H1 (cell line): ENCODE data around the gene TMEM156. TPM values are rescaled to one million over a fixed set of nuclear protein-coding genes. Genes with fewer than 3 reads are reported as not detected.

Experiments used
- CTCF ChIA-PET: fragments of 300-600 bp; sonication (Branson Sonifier 250); formaldehyde crosslinking; loops from one replicate; lab custom pipeline; 2021; ENCODE audit not compliant: partially characterized antibody; lab: Charles Lee
- POLR2A ChIA-PET: fragments of 300-600 bp; sonication (Branson Sonifier 250); formaldehyde crosslinking; loops from one replicate; lab custom pipeline; 2021; ENCODE audit warnings: inconsistent platforms; ENCODE audit not compliant: partially characterized antibody; lab: Charles Lee
- DNase-seq, 2 experiments: peaks; one replicate each; pipeline versions ENCODE4 v3.0.0 to v3.0.0-alpha.2; 2010 to 2022; ENCODE audit warnings: low spot score in 2 of 2, low read depth in 1 of 2, mixed read lengths in 1 of 2
- FAIRE-seq: peaks from 2 replicates; lab custom pipeline; 2011; peaks lifted over from hg19 to GRCh38; lab: Jason Lieb, UNC
- H2AFZ ChIP-seq: 2 replicates; pipeline ENCODE4 v1.8.1; 2012; ENCODE audit warnings: low read length, inconsistent platforms
- H2AK5ac ChIP-seq: 2 replicates; pipeline ENCODE4 v1.6.1; 2013; ENCODE audit warnings: low read depth, low read length
- H2BK120ac ChIP-seq: replicated peaks from 2 replicates; pipeline ENCODE3; 2013; ENCODE audit warnings: low read depth, low read length, inconsistent platforms
- H2BK12ac ChIP-seq: 2 replicates; pipeline ENCODE4 v1.6.1; 2013; ENCODE audit warnings: low read depth, low read length
- H2BK15ac ChIP-seq: 2 replicates; pipeline ENCODE4 v1.6.1; 2013; ENCODE audit warnings: low read length
- H2BK20ac ChIP-seq: 2 replicates; pipeline ENCODE4 v1.6.1; 2013; ENCODE audit warnings: low read length
- H2BK5ac ChIP-seq: 2 replicates; pipeline ENCODE4 v1.6.1; 2013; ENCODE audit warnings: low read depth, low read length
- H3K14ac ChIP-seq: 2 replicates; pipeline ENCODE4 v1.6.1; 2013; ENCODE audit warnings: inconsistent platforms; ENCODE audit not compliant: insufficient read length
- H3K18ac ChIP-seq: 2 replicates; pipeline ENCODE4 v1.6.1; 2013; ENCODE audit warnings: low read length; ENCODE audit errors: extremely low read depth
- H3K23ac ChIP-seq: 2 replicates; pipeline ENCODE4 v1.6.1; 2013; ENCODE audit warnings: inconsistent platforms; ENCODE audit not compliant: insufficient read length
- H3K23me2 ChIP-seq: 2 replicates; pipeline ENCODE4 v1.6.1; 2013; ENCODE audit warnings: low read depth, low read length
- H3K27ac ChIP-seq: 2 replicates; pipeline ENCODE4 v1.6.1; 2011; ENCODE audit warnings: low read depth, low read length, inconsistent platforms
- H3K27me3 ChIP-seq, 4 experiments: replicated peaks in 1 of 4; 1 replicate in 1 of 4; 2 replicates in 3 of 4; pipeline versions ENCODE4 v1.6.1 to v1.8.1; 2011 to 2013; ENCODE audit warnings: low read length in 3 of 4, mild to moderate bottlenecking in 3 of 4, inconsistent platforms in 2 of 4, mixed read lengths in 2 of 4, moderate library complexity in 1 of 4; ENCODE audit not compliant: control insufficient read depth in 3 of 4, insufficient read depth in 3 of 4; ENCODE audit errors: extremely low read depth in 1 of 4
- H3K36me3 ChIP-seq, 4 experiments: 2 replicates each; pipeline versions ENCODE4 v1.6.1 to v1.8.1; 2011 to 2013; ENCODE audit warnings: mild to moderate bottlenecking in 4 of 4, low read length in 3 of 4, moderate library complexity in 2 of 4, control low read depth in 1 of 4, inconsistent platforms in 1 of 4; ENCODE audit not compliant: insufficient read depth in 4 of 4, control insufficient read depth in 2 of 4
- H3K4ac ChIP-seq: replicated peaks from 2 replicates; pipeline ENCODE3; 2013; ENCODE audit warnings: low read length, low read depth, mixed read lengths, inconsistent platforms; ENCODE audit not compliant: insufficient read length
- H3K4me1 ChIP-seq, 4 experiments: replicated peaks in 1 of 4; 1 replicate in 1 of 4; 2 replicates in 3 of 4; pipeline versions ENCODE4 v1.6.1 to v1.8.1; 2011 to 2013; ENCODE audit warnings: low read length in 3 of 4, inconsistent platforms in 2 of 4, mixed read lengths in 1 of 4; ENCODE audit not compliant: insufficient read depth in 4 of 4, control insufficient read depth in 3 of 4
- H3K4me2 ChIP-seq, 2 experiments: 2 replicates each; pipeline versions ENCODE4 v1.6.1 to v1.8.1; 2011 to 2013; ENCODE audit warnings: low read depth in 2 of 2, low read length in 2 of 2, control low read depth in 1 of 2, inconsistent platforms in 1 of 2, mild to moderate bottlenecking in 1 of 2; ENCODE audit not compliant: insufficient read depth in 1 of 2
- H3K4me3 ChIP-seq, 4 experiments: fragments of 200-600, 300-600 bp in 1 of 4; sonication (generic), shearing (Covaris generic), sonication (Bioruptor Twin) in 1 of 4; 2 replicates each; pipeline versions ENCODE4 v1.5.1 to v1.8.1; 2011 to 2016; ENCODE audit warnings: low read length in 4 of 4, low read depth in 3 of 4, control low read depth in 2 of 4, inconsistent platforms in 2 of 4, mild to moderate bottlenecking in 2 of 4, mixed read lengths in 1 of 4, moderate library complexity in 1 of 4; ENCODE audit not compliant: insufficient read depth in 2 of 4; ENCODE audit errors: extremely low read depth in 1 of 4
- H3K56ac ChIP-seq: replicated peaks from 2 replicates; pipeline ENCODE3; 2013; ENCODE audit warnings: low read depth, mild to moderate bottlenecking, mixed read lengths, low read length, inconsistent platforms; ENCODE audit not compliant: insufficient read length
- H3K79me1 ChIP-seq: 2 replicates; pipeline ENCODE4 v1.6.1; 2013; ENCODE audit warnings: low read depth, low read length, control low read depth
- H3K79me2 ChIP-seq, 2 experiments: 2 replicates each; pipeline versions ENCODE4 v1.6.1 to v1.8.1; 2012 to 2013; ENCODE audit warnings: low read length in 2 of 2, mild to moderate bottlenecking in 2 of 2, inconsistent platforms in 1 of 2; ENCODE audit not compliant: insufficient read depth in 2 of 2, control insufficient read depth in 1 of 2
- H3K9ac ChIP-seq, 4 experiments: replicated peaks in 1 of 4; 1 replicate in 1 of 4; 2 replicates in 3 of 4; pipeline versions ENCODE4 v1.6.1 to v1.8.1; 2011 to 2013; ENCODE audit warnings: low read depth in 3 of 4, low read length in 3 of 4, control low read depth in 2 of 4, mild to moderate bottlenecking in 2 of 4, moderate library complexity in 2 of 4, inconsistent platforms in 1 of 4; ENCODE audit errors: extremely low read depth in 1 of 4
- H3K9me3 ChIP-seq, 2 experiments: 2 replicates each; pipeline versions ENCODE4 v1.6.1 to v1.8.1; 2012 to 2013; ENCODE audit warnings: mild to moderate bottlenecking in 2 of 2, moderate library complexity in 2 of 2, control low read depth in 1 of 2, inconsistent platforms in 1 of 2, low read depth in 1 of 2, low read length in 1 of 2, mixed read lengths in 1 of 2; ENCODE audit not compliant: insufficient read depth in 2 of 2
- H4K20me1 ChIP-seq, 2 experiments: replicated peaks in 1 of 2; 2 replicates each; pipeline versions ENCODE3 to v1.8.1; 2011 to 2013; ENCODE audit warnings: inconsistent platforms in 2 of 2, low read length in 2 of 2, mild to moderate bottlenecking in 1 of 2; ENCODE audit not compliant: insufficient read depth in 2 of 2, control insufficient read depth in 1 of 2
- H4K5ac ChIP-seq: 2 replicates; pipeline ENCODE4 v1.6.1; 2013; ENCODE audit warnings: low read length, low read depth, mixed read lengths, inconsistent platforms; ENCODE audit not compliant: insufficient read length
- H4K8ac ChIP-seq: 2 replicates; pipeline ENCODE4 v1.8.0; 2013; ENCODE audit warnings: mild to moderate bottlenecking, moderate library complexity, low read length, inconsistent platforms; ENCODE audit not compliant: insufficient read depth; ENCODE audit errors: extremely low read depth
- H4K91ac ChIP-seq: replicated peaks from 2 replicates; pipeline ENCODE3; 2013; ENCODE audit warnings: low read length, mixed read lengths, inconsistent platforms; ENCODE audit not compliant: insufficient read length
- WGBS, 2 experiments: shearing (Covaris generic) in 1 of 2; methylation state at CpG; one replicate each; pipeline versions ENCODE4 v1.1.6 to v1.1.7; 2013 to 2015; ENCODE audit warnings: low lambda C conversion rate in 2 of 2, mixed read lengths in 2 of 2, inconsistent platforms in 1 of 2, low coverage in 1 of 2, missing lambda C conversion rate in 1 of 2; ENCODE audit not compliant: insufficient replicate concordance in 2 of 2, insufficient coverage in 1 of 2, insufficient read length in 1 of 2; ENCODE audit errors: extremely low coverage in 1 of 2, missing lambda C conversion rate in 1 of 2; 5-methylcytosine and 5-hydroxymethylcytosine counted together
- polyA plus RNA-seq, 7 experiments: library from polyadenylated mRNA; depleted of rRNA in 3 of 7; stranded (reverse) in 5 of 7; unstranded in 2 of 7; fragments of >200 nt in 5 of 7; fragments of 200-250 nt in 2 of 7; gene quantifications; 1 replicate in 5 of 7; 2 replicates in 1 of 7; 4 replicates in 1 of 7; pipeline versions ENCODE4 v1.2.1 to v1.2.3, GENCODE V29; 2011 to 2013; ENCODE audit warnings: missing spikeins in 2 of 7, mixed read lengths in 2 of 7
- total RNA-seq: library from RNA; stranded (reverse); fragmentation: NEBNext Ultra II Directional; extraction: Animal tissue kit (Norgen Biotek cat#: 25700); gene quantifications from 2 replicates; pipeline ENCODE4 v1.2.1, GENCODE V29; 2021

Gene TMEM156
- total and polyA plus RNA-seq, 2 of the 8 experiments (the other 6 are each of a cell fraction or from before 2014, with no cell fraction given), result not detected

DNA sequence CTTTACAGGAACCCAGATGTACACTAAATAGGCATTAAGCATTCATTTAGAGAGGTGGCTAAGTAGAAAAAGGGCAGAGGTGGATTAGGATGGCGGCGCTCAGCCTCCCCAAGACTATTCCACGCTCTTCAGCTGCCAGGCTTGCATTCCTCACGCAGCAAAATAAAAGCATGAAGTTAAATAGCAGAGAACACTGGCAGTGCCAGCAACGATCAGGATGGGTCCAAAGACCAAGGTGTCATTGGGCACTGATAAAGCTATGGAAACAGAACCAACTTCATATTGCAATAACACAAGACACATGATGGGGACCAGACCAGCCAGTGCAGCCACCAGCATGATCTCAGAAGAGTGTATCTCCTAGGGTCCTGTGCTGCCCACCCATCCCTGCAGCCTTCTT is 42.0 kb downstream of the TMEM156 start:
- POLR2A ChIA-PET, result no interaction called here
- FAIRE-seq, result no peak

More for the DNA sequence above, 42.0 kb downstream of the TMEM156 start:
- Histone ChIP-seq H3K27ac (no peak overlapping the region), H3K4me1 (no peaks in the 10 kb centered on the region), H4K8ac (no peak overlapping the region), H4K91ac (no peak overlapping the region), H3K23me2 (no peaks in the 10 kb centered on the region), H3K36me3 (no peaks in the 10 kb centered on the region), H2BK5ac (no peak overlapping the region), H2AK5ac (no peak overlapping the region), H2BK12ac (no peak overlapping the region), H2BK20ac (no peak overlapping the region), H3K9ac (no peak overlapping the region), H3K27me3 (no peaks in the 10 kb centered on the region), H3K79me1 (no peaks in the 10 kb centered on the region), H2BK120ac (no peak overlapping the region), H3K4ac (no peak overlapping the region), H4K5ac (no peak overlapping the region), H3K23ac (no peak overlapping the region), H3K9me3 (no peaks in the 10 kb centered on the region), H3K4me3 (no peak overlapping the region), H3K79me2 (no peaks in the 10 kb centered on the region), H4K20me1 (no peaks in the 10 kb centered on the region), H3K4me2 (no peak overlapping the region), H2AFZ (no peak overlapping the region), H2BK15ac (no peak overlapping the region), H3K14ac (no peak overlapping the region), H3K18ac (no peak overlapping the region), H3K56ac (no peak overlapping the region)
- no peak for DNase-seq
- 82% methylated on average over 5 of the region's 5 CpGs; no CpG with 5 or more reads in 1 of the 2 experiments for WGBS, 2 experiments
- CTCF ChIA-PET, result interaction anchor here (0.9 to 1.0 kb wide), 3 partner anchors 11 to 77 kb away, joined by 3 to 4 read pairs (median 3); no protein-coding TSS in a partner anchor
